GM23338 (cell line): ENCODE measurements around the gene GDF11.

Experiments
- CREB1 ChIP-seq: fragments of 250-450 bp; sonication (Bioruptor Pico); IDR thresholded peaks from 2 replicates; pipeline ENCODE4 v1.5.0; 2020; ENCODE audit warnings: low read depth, mild to moderate bottlenecking, moderate library complexity
- EZH2 ChIP-seq: fragments of 200-600 bp; sonication (generic); IDR thresholded peaks from one replicate; pipeline ENCODE4 v1.8.0; 2017; ENCODE audit warnings: antibody characterized with exemption, mild to moderate bottlenecking, low read depth; ENCODE audit not compliant: unreplicated experiment
- JUNB ChIP-seq: IDR thresholded peaks from one replicate; pipeline ENCODE4 v1.6.1; 2016; ENCODE audit warnings: antibody characterized with exemption; ENCODE audit not compliant: unreplicated experiment
- POLR2AphosphoS5 ChIP-seq: IDR thresholded peaks from 2 replicates; pipeline ENCODE4 v1.6.1; 2016; ENCODE audit warnings: antibody characterized with exemption, low read depth
- STAT1 ChIP-seq: IDR thresholded peaks from one replicate; pipeline ENCODE4 v1.6.1; 2016; ENCODE audit warnings: antibody characterized with exemption; ENCODE audit not compliant: unreplicated experiment
- TF ChIP-seq, protein P1 (sequence below), 2 experiments: fragments of 200-600 bp in 1 of 2; sonication (generic) in 1 of 2; conservative IDR thresholded peaks; 2 replicates each; pipeline versions ENCODE4 v1.5.1 to v1.6.1; 2016 to 2017; ENCODE audit warnings: antibody characterized with exemption in 2 of 2, low read depth in 2 of 2, mild to moderate bottlenecking in 2 of 2, moderate library complexity in 1 of 2
- TF ChIP-seq, protein P2 (sequence below): IDR thresholded peaks from one replicate; pipeline ENCODE4 v1.6.1; 2018; ENCODE audit warnings: antibody characterized with exemption; ENCODE audit not compliant: unreplicated experiment

DNA sequence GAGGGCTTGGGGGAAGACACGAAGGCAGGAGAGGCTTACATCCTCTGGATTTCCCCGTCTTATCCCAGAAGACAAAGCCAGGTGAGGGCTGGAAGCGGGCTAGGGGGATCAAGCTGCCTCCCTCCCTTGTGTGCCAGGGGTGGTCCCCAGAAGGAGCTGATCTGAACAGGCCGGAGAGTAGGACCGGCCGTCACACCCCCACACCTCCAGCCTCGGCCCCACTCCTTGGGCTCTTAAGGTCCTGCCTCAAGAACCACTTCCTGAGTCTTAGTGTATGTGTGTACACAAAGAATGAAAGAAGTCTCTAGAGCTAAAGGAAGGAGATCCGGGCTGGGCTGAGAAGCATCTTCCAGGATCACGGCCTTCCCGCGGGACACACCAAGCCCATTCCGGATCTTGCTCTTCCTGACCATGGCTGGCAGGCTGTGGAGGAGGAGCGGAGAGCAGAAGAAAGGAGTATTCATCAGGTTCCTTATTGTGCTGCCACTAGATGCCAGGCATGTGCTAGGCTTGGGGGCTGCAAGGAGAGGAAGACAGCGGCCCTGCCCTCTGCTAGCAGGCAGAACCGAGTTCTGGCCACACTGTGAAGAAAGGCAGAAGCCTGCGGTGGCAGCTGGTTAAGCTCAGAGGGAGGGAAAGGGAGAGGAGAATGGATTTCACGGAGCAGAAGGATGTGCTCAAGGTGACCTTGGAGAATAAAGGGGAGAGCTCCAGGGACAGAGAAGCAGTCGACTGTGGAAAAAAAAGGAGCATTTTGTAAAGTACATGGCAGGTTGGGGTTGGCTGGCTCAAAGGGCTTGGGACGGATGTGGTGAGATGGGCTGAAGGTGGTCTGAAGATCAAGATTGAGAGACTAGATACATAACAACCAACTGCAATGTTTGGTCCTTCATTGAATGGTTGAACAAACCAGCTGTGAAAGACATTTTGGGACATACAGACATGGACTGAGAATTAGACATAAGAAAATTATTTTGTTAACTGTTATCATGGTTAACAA is 12.8 kb upstream of the GDF11 start:
- TF ChIP-seq CREB1 = no peak
- TF ChIP-seq POLR2AphosphoS5 = 0 out of 2 replicates have a peak, but pooled peaks have one; percentile 69
- TF ChIP-seq, protein P1, sequence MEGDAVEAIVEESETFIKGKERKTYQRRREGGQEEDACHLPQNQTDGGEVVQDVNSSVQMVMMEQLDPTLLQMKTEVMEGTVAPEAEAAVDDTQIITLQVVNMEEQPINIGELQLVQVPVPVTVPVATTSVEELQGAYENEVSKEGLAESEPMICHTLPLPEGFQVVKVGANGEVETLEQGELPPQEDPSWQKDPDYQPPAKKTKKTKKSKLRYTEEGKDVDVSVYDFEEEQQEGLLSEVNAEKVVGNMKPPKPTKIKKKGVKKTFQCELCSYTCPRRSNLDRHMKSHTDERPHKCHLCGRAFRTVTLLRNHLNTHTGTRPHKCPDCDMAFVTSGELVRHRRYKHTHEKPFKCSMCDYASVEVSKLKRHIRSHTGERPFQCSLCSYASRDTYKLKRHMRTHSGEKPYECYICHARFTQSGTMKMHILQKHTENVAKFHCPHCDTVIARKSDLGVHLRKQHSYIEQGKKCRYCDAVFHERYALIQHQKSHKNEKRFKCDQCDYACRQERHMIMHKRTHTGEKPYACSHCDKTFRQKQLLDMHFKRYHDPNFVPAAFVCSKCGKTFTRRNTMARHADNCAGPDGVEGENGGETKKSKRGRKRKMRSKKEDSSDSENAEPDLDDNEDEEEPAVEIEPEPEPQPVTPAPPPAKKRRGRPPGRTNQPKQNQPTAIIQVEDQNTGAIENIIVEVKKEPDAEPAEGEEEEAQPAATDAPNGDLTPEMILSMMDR (conservative IDR thresholded peaks at IDR 0.05; ENCODE audit: low read depth in 2 of 2) = peak in 1 of 2 experiments; percentile 50; a peak in 2 of 4 replicates
- TF ChIP-seq, protein P2, sequence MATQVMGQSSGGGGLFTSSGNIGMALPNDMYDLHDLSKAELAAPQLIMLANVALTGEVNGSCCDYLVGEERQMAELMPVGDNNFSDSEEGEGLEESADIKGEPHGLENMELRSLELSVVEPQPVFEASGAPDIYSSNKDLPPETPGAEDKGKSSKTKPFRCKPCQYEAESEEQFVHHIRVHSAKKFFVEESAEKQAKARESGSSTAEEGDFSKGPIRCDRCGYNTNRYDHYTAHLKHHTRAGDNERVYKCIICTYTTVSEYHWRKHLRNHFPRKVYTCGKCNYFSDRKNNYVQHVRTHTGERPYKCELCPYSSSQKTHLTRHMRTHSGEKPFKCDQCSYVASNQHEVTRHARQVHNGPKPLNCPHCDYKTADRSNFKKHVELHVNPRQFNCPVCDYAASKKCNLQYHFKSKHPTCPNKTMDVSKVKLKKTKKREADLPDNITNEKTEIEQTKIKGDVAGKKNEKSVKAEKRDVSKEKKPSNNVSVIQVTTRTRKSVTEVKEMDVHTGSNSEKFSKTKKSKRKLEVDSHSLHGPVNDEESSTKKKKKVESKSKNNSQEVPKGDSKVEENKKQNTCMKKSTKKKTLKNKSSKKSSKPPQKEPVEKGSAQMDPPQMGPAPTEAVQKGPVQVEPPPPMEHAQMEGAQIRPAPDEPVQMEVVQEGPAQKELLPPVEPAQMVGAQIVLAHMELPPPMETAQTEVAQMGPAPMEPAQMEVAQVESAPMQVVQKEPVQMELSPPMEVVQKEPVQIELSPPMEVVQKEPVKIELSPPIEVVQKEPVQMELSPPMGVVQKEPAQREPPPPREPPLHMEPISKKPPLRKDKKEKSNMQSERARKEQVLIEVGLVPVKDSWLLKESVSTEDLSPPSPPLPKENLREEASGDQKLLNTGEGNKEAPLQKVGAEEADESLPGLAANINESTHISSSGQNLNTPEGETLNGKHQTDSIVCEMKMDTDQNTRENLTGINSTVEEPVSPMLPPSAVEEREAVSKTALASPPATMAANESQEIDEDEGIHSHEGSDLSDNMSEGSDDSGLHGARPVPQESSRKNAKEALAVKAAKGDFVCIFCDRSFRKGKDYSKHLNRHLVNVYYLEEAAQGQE = no peak
- TF ChIP-seq JUNB = no peak
- TF ChIP-seq EZH2 = no peak
- TF ChIP-seq STAT1 = no peak
